Activated CD4-positive, CD25-positive, alpha-beta regulatory T cell treated with anti-CD3 and anti-CD28 coated beads, Interleukin-2, amount 50 U/mL, for 16 hours (primary cell): ENCODE results near the gene AKIRIN1.
"Not testable (repeated sequence)": the region's sequence is repeated elsewhere in the genome, so short reads cannot be mapped to it uniquely, and the experiment has no call there.

ENCODE experiments used
- DNase-seq: peaks from one replicate; pipeline ENCODE4 v3.0.0-alpha.2; 2020; ENCODE audit warnings: low read depth, low spot score

Gene AKIRIN1

GRCh38 chr1:39045231-39045630 is 54.2 kb downstream of the AKIRIN1 start:
- no peak for DNase-seq

- no peak for DNase-seq
These were observed 55.6 kb downstream of the AKIRIN1 start for GRCh38 chr1:39046613-39047210.

GRCh38 chr1:39047374-39048229 is 56.5 kb downstream of the AKIRIN1 start:
- DNase-seq, result no peak

GRCh38 chr1:39048745-39049370 is 57.8 kb downstream of the AKIRIN1 start:
- no peak for DNase-seq

GRCh38 chr1:39050001-39050400 is 58.9 kb downstream of the AKIRIN1 start:
- no peak for DNase-seq

GRCh38 chr1:39051193-39051850 is 60.2 kb downstream of the AKIRIN1 start:
- DNase-seq, result not testable (repeated sequence)

- no peak for DNase-seq
These were observed 60.9 kb downstream of the AKIRIN1 start for GRCh38 chr1:39051956-39052355.

- DNase-seq, result not testable (repeated sequence)
These were observed 64.2 kb downstream of the AKIRIN1 start for GRCh38 chr1:39055213-39055710.
